Tibial nerve (tissue), 4 donors: Measurements from ENCODE around the gene PRKAR1B. TPM values are rescaled to one million over a fixed set of nuclear protein-coding genes. Genes with fewer than 3 reads are reported as not detected.
A peak's percentile ranks its signal among the peaks of the same experiment; 100 is the strongest.

Experiments used
- DNase-seq, 2 donors: peaks; one replicate each; pipeline ENCODE4 v3.0.0-alpha.2; 2019; ENCODE audit warnings: low spot score in 2 of 2
- H3K27ac ChIP-seq, 4 donors: fragments of 200-600 bp; sonication (generic) in 3 of 4; one replicate each; pipeline ENCODE4 v1.5.1; 2017 to 2019; ENCODE audit warnings: mild to moderate bottlenecking in 1 of 4
- H3K27me3 ChIP-seq, 2 donors: fragments of 200-600 bp; sonication (generic) in 1 of 2; one replicate each; pipeline versions ENCODE4 v1.5.1 to v1.6.0; 2017 to 2019
- H3K36me3 ChIP-seq, 3 donors: fragments of 200-600 bp; sonication (generic); one replicate each; pipeline ENCODE4 v1.5.1; 2018 to 2019
- H3K4me1 ChIP-seq, 4 donors: fragments of 200-600 bp; sonication (generic) in 3 of 4; one replicate each; pipeline ENCODE4 v1.5.1; 2017 to 2019
- H3K4me3 ChIP-seq, 4 donors: fragments of 200-600 bp; sonication (generic) in 3 of 4; one replicate each; pipeline ENCODE4 v1.5.1; 2017 to 2019; ENCODE audit warnings: mild to moderate bottlenecking in 1 of 4, moderate library complexity in 1 of 4
- H3K9me3 ChIP-seq, 4 donors: fragments of 200-600 bp; sonication (generic) in 3 of 4; one replicate each; pipeline ENCODE4 v1.5.1; 2017 to 2019
- CTCF ChIP-seq, 5 experiments: fragments of 200-600 bp in 3 of 5; fragments of 450-650 bp in 2 of 5; sonication (generic) in 3 of 5; IDR thresholded peaks; one replicate each; pipeline ENCODE4 v1.5.1; 2016 to 2019; ENCODE audit warnings: antibody characterized with exemption in 5 of 5, mild to moderate bottlenecking in 3 of 5, moderate library complexity in 2 of 5
- EP300 ChIP-seq, 2 donors: sonication (generic); formaldehyde crosslinking; IDR thresholded peaks; one replicate each; pipeline ENCODE4 v1.6.1; 2017; ENCODE audit warnings: antibody characterized with exemption in 2 of 2, mild to moderate bottlenecking in 1 of 2
- POLR2A ChIP-seq, 2 donors: fragments of 450-650 bp; IDR thresholded peaks; one replicate each; pipeline ENCODE4 v1.6.1; 2017; ENCODE audit warnings: antibody characterized with exemption in 2 of 2, mild to moderate bottlenecking in 2 of 2, moderate library complexity in 2 of 2
- WGBS, 2 donors: methylation state at CpG; one replicate each; pipeline ENCODE4 v1.1.5; 2018; 5-methylcytosine and 5-hydroxymethylcytosine counted together
- total RNA-seq, 4 donors: library from RNA; depleted of rRNA; stranded (reverse); fragments of >200 nt; gene quantifications; one replicate each; pipeline ENCODE4 v1.1.0, GENCODE V29; 2016

The PRKAR1B gene
- total RNA-seq, 4 donors from 2014 or later, result 2.7 to 12.3 (median 4.8) TPM

GRCh38 chr7:676972-677385 lies 50.1 kb downstream of the PRKAR1B start:
- H3K27me3 ChIP-seq, result no peaks in the 10 kb centered on the region
- TF ChIP-seq POLR2A (IDR thresholded peaks at IDR 0.05), result no peak
- no peak for TF ChIP-seq CTCF (IDR thresholded peaks at IDR 0.05)
- no peak for TF ChIP-seq EP300 (IDR thresholded peaks at IDR 0.05)
- H3K4me3 ChIP-seq, result no peak overlapping the region
- no peak for DNase-seq
- 96 to 97% methylated on average over 19 to 21 of the region's 23 CpGs for WGBS, 2 donors
- H3K36me3 ChIP-seq, result peaks cover 0 to 25% (median 0%) of the 10 kb centered on the region in 3 donors
- H3K4me1 ChIP-seq, result peaks cover 0 to 4% (median 0%) of the 10 kb centered on the region in 4 donors
- H3K9me3 ChIP-seq, result peaks cover 0 to 4% (median 0%) of the 10 kb centered on the region in 4 donors
- H3K27ac ChIP-seq, result no peak overlapping the region

GRCh38 chr7:676246-676971 lies 50.7 kb downstream of the PRKAR1B start:
- no peaks in the 10 kb centered on the region for H3K27me3 ChIP-seq
- TF ChIP-seq CTCF (IDR thresholded peaks at IDR 0.05), result no peak
- no peak overlapping the region for H3K27ac ChIP-seq
- H3K4me1 ChIP-seq, result peaks cover 0 to 4% (median 0%) of the 10 kb centered on the region in 4 donors
- H3K36me3 ChIP-seq, result peaks cover 0 to 25% (median 0%) of the 10 kb centered on the region in 3 donors
- no peak overlapping the region for H3K4me3 ChIP-seq
- H3K9me3 ChIP-seq, result peaks cover 0 to 4% (median 0%) of the 10 kb centered on the region in 4 donors
- 93 to 96% methylated on average over 33 to 40 of the region's 40 CpGs for WGBS, 2 donors
- no peak for DNase-seq

GRCh38 chr7:674454-675410 lies 52.3 kb downstream of the PRKAR1B start:
- no peak overlapping the region for H3K4me3 ChIP-seq
- H3K4me1 ChIP-seq, result peaks cover 0 to 4% (median 0%) of the 10 kb centered on the region in 4 donors
- no peak for DNase-seq
- WGBS, 2 donors, result 46 to 54% methylated on average over 16 of the region's 16 CpGs
- TF ChIP-seq EP300 (IDR thresholded peaks at IDR 0.05), result peak; percentile 20 to 27
- TF ChIP-seq POLR2A (IDR thresholded peaks at IDR 0.05), result no peak
- H3K9me3 ChIP-seq, result no peaks in the 10 kb centered on the region
- no peak overlapping the region for H3K27ac ChIP-seq
- H3K27me3 ChIP-seq, result no peaks in the 10 kb centered on the region
- H3K36me3 ChIP-seq, result peaks cover 0 to 15% (median 0%) of the 10 kb centered on the region in 3 donors

GRCh38 chr7:673681-674453 lies 53.2 kb downstream of the PRKAR1B start:
- no peaks in the 10 kb centered on the region for H3K9me3 ChIP-seq
- 95 to 96% methylated on average over 13 of the region's 13 CpGs for WGBS, 2 donors

More at GRCh38 chr7:673681-674453, 53.2 kb downstream of the PRKAR1B start:
- Histone ChIP-seq H3K36me3 (peaks cover 0 to 8% (median 0%) of the 10 kb centered on the region in 3 donors), H3K4me1 (peaks cover 0 to 4% (median 0%) of the 10 kb centered on the region in 4 donors), H3K27ac (no peak overlapping the region), H3K27me3 (no peaks in the 10 kb centered on the region), H3K4me3 (no peak overlapping the region)
- no peak for DNase-seq
- TF ChIP-seq EP300 (IDR thresholded peaks at IDR 0.05) (no peak), CTCF (IDR thresholded peaks at IDR 0.05) (no peak), POLR2A (IDR thresholded peaks at IDR 0.05) (no peak)
